Activated CD4-positive, alpha-beta memory T cell treated with anti-CD3 and anti-CD28 coated beads for 36 hours (primary cell): ENCODE measurements around the gene CDH7. TPM values are rescaled to one million over a fixed set of nuclear protein-coding genes. Genes with fewer than 3 reads are reported as not detected.

ENCODE experiments used
- CTCF ChIA-PET: fragments of 350-600 bp; sonication (Branson Sonifier 250); formaldehyde crosslinking; loops from one replicate; lab custom pipeline; 2021; ENCODE audit warnings: antibody characterized with exemption, inconsistent platforms; lab: Charles Lee
- POLR2A ChIA-PET: fragments of 350-600 bp; sonication (Branson Sonifier 250); formaldehyde crosslinking; loops from one replicate; lab custom pipeline; 2021; ENCODE audit warnings: antibody characterized with exemption; lab: Charles Lee
- DNase-seq: peaks from one replicate; pipeline ENCODE4 v3.0.0-alpha.2; 2020
- H3K27ac Mint-ChIP-seq: one replicate; pipeline ENCODE4 v1.8.0; 2021; ENCODE audit warnings: mixed read lengths
- H3K27me3 Mint-ChIP-seq: one replicate; pipeline ENCODE4 v1.8.0; 2021; ENCODE audit warnings: mixed read lengths
- H3K36me3 Mint-ChIP-seq: one replicate; pipeline ENCODE4 v1.8.0; 2021; ENCODE audit warnings: mixed read lengths
- H3K4me1 Mint-ChIP-seq: one replicate; pipeline ENCODE4 v1.8.0; 2021; ENCODE audit warnings: low read depth, mixed read lengths
- H3K4me3 Mint-ChIP-seq: one replicate; pipeline ENCODE4 v1.8.0; 2021; ENCODE audit warnings: mild to moderate bottlenecking, mixed read lengths
- H3K9me3 Mint-ChIP-seq: one replicate; pipeline ENCODE4 v1.8.0; 2021; ENCODE audit warnings: mixed read lengths
- intact Hi-C: fragments of 100-400 bp; cut with micrococcal nuclease; formaldehyde crosslinking; loops from one replicate; pipeline ENCODE4 v1.15.1; 2023
- total RNA-seq, 2 experiments: library from RNA; stranded (reverse); gene quantifications; one replicate each; pipeline ENCODE4 v1.2.3, GENCODE V29; 2021

Gene CDH7
- total RNA-seq, 2 experiments from 2014 or later, result not detected

- Mint-ChIP-seq H3K9me3 (peaks cover 24% of the 10 kb centered on the region), H3K27me3 (no peaks in the 10 kb centered on the region), H3K27ac (no peak overlapping the region), H3K4me3 (no peak overlapping the region), H3K4me1 (no peaks in the 10 kb centered on the region), H3K36me3 (no peaks in the 10 kb centered on the region)
- ChIA-PET CTCF (no interaction called here), POLR2A (no interaction called here)
- no peak for DNase-seq
- intact Hi-C loops, result no loop called here
These were observed 186.4 kb downstream of the CDH7 start for GRCh38 chr18:65937180-65937579.

DNA sequence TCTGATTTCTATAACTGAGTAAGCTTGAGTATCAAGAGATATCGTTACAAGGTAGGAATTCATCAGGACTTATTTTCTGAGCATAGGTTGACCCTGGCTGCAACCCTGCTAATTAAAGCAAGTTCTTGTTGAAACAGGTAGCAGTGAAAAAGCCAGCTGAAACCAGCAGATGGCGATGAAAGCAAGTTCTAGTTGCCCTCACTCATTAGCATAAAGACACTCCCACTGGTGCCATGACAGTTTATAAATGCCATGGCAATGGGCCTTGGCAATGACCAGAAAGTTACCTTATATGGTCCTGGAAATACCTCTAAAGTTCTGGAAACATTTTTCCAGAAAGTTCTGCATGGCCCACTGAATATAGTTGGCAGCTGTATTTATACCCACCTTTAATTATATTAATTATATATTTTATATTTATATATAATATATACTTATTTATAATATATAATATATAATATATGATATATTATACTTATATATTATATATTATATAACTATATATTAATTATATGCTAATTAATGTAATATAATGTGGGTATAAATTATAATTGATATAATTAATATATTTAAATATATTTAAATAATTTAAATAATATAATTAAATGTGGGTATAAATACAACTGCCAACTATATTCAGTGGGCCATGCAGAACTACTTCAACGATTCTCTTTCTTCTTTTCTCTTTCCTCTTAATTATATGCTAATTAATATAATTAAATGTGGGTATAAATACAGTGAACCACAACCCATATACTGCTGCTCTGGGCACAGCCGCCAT lies 188.0 kb downstream of the CDH7 start:
- no peaks in the 10 kb centered on the region for H3K27me3 Mint-ChIP-seq
- ChIA-PET POLR2A (no interaction called here), CTCF (no interaction called here)
- H3K4me3 Mint-ChIP-seq, result no peak overlapping the region
- no peaks in the 10 kb centered on the region for H3K4me1 Mint-ChIP-seq
- intact Hi-C loops, result no loop called here
- H3K36me3 Mint-ChIP-seq, result no peaks in the 10 kb centered on the region
- H3K27ac Mint-ChIP-seq, result no peak overlapping the region
- peak; percentile 11 for DNase-seq
- H3K9me3 Mint-ChIP-seq, result peaks cover 21% of the 10 kb centered on the region
